Measurements from ENCODE around the gene PRUNE2. TPM values are rescaled to one million over a fixed set of nuclear protein-coding genes. Genes with fewer than 3 reads are reported as not detected.
"Not testable (repeated sequence)": the region's sequence is repeated elsewhere in the genome, so short reads cannot be mapped to it uniquely, and the experiment has no call there.

The PRUNE2 gene
- total and polyA plus RNA-seq, 9 donors: 9.1 to 16.4 (median 11.9) TPM

DNA sequence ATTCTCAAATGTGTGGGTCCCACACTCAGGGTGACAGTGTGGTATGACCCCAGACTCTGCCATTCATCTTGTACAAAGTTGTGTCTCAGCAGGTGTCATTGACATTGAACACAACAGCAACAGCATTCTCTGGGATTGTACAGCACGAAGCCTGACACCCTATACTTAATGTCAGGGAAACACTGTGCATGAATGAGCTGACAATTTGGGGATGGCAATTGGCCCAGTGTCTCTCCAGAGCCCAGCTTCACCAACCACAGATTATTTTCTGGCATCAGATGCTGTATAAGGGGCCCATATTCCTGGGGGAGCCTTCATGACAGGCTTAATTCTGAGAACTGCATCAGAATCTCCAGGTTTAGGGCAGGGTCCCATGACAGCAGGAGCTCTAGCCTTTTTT is 303.7 kb downstream of the PRUNE2 start:
- Histone ChIP-seq H3K9me3 (replicated peaks; ENCODE audit: control insufficient read depth, low read depth, low read length) (peaks cover 2% of the 10 kb centered on the region), H3K36me3 (ENCODE audit: control insufficient read depth, insufficient read depth, low read length) (no peaks in the 10 kb centered on the region), H3K27ac (ENCODE audit: low read length) (no peak overlapping the region), H3K4me3 (ENCODE audit: low read length) (no peak overlapping the region), H3K4me1 (ENCODE audit: control insufficient read depth, insufficient read depth, low read length) (no peaks in the 10 kb centered on the region), H3K27me3 (ENCODE audit: control insufficient read depth, insufficient read depth, low read length) (no peaks in the 10 kb centered on the region)
- DNase-seq: no peak
- WGBS (ENCODE audit: insufficient coverage): no CpG with 5 or more reads among the region's 1 CpG

DNA sequence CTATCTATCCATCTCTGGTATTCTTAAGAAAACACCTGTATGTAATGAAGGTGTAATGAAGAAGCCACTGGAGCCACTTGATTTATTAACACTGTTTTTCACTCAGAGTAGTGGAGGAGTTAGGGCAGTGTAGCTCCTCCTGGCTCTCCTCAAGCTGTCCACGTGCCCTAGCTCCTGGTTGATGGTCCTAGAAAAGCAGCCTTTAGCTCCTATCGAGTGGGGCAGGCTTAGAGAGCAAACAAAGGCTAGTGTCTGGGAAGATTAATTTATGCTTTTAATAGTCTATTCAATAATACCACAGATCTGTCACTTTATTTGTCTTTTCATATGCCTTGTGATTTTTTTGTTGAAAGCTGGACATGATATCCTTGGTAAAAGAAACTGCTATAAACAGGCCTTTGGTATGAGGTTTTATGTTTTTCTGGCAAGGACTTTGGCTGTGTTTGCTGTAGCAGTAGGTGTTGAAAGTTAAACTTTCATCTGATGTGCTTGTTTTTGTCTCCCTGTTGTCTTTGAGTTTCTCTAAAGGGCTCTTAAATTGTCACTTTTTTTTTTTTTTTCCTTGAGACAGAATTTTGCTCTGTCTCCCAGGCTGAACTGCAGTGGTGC is 305.8 kb downstream of the PRUNE2 start:
- no peaks in the 10 kb centered on the region for H3K27me3 ChIP-seq (ENCODE audit: control insufficient read depth, insufficient read depth, low read length)
- no peaks in the 10 kb centered on the region for H3K36me3 ChIP-seq (ENCODE audit: control insufficient read depth, insufficient read depth, low read length)
- peaks cover 2% of the 10 kb centered on the region for H3K9me3 ChIP-seq (replicated peaks; ENCODE audit: control insufficient read depth, low read depth, low read length)
- no peaks in the 10 kb centered on the region for H3K4me1 ChIP-seq (ENCODE audit: control insufficient read depth, insufficient read depth, low read length)
- DNase-seq: no peak
- no peak overlapping the region for H3K4me3 ChIP-seq (ENCODE audit: low read length)
- H3K27ac ChIP-seq (ENCODE audit: low read length): no peak overlapping the region
- WGBS (ENCODE audit: insufficient coverage): 40% methylated on average over 1 of the region's 2 CpGs

DNA sequence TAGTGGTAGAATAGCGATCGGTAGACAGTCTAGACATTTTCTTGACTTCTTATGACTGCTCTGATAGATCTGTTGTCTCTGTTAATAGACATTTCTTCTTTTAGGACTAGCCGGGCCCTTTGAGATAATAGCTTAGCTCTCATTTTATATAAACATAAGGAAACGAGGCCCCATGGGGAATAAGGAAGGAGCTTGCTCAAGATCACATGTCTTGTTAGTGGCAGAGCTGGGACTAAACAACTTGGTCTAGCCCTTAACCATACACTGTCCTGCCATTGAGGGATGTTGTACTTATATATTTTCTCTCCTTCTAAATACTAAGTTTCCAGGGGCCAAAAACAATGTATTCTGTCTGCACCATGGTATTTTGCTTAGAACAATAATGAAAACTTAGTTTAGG is 306.9 kb downstream of the PRUNE2 start:
- H3K4me3 ChIP-seq (ENCODE audit: low read length): no peak overlapping the region
- peaks cover 2% of the 10 kb centered on the region for H3K9me3 ChIP-seq (replicated peaks; ENCODE audit: control insufficient read depth, low read depth, low read length)
- H3K27me3 ChIP-seq (ENCODE audit: control insufficient read depth, insufficient read depth, low read length): no peaks in the 10 kb centered on the region
- no peaks in the 10 kb centered on the region for H3K36me3 ChIP-seq (ENCODE audit: control insufficient read depth, insufficient read depth, low read length)
- DNase-seq: peak; percentile 22
- no CpG with 5 or more reads among the region's 4 CpGs for WGBS (ENCODE audit: insufficient coverage)
- no peaks in the 10 kb centered on the region for H3K4me1 ChIP-seq (ENCODE audit: control insufficient read depth, insufficient read depth, low read length)
- H3K27ac ChIP-seq (ENCODE audit: low read length): no peak overlapping the region

DNA sequence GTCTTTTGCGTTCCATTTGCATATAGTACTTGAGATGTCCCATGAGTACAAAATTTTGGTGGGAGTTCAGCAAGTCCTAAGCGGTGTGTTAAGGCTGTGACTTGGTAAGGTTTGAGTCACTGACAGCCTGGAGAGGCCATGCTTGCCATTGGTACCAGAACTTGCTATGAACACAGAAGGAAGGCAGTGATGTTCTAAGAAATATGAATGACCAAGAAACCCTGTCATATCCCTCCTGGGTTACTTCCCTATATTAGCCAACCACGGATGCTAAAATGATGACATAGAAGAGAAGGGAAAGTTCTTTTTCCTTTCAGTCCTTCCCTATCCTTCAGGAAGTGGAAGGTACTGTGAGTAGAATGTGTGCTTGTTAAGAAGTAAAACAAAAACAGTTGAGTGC is 310.3 kb downstream of the PRUNE2 start:
- DNase-seq: peak; percentile 51
- WGBS (ENCODE audit: insufficient coverage): 55% methylated on average over 2 of the region's 3 CpGs
- no peak overlapping the region for H3K27ac ChIP-seq (ENCODE audit: low read length)

DNA sequence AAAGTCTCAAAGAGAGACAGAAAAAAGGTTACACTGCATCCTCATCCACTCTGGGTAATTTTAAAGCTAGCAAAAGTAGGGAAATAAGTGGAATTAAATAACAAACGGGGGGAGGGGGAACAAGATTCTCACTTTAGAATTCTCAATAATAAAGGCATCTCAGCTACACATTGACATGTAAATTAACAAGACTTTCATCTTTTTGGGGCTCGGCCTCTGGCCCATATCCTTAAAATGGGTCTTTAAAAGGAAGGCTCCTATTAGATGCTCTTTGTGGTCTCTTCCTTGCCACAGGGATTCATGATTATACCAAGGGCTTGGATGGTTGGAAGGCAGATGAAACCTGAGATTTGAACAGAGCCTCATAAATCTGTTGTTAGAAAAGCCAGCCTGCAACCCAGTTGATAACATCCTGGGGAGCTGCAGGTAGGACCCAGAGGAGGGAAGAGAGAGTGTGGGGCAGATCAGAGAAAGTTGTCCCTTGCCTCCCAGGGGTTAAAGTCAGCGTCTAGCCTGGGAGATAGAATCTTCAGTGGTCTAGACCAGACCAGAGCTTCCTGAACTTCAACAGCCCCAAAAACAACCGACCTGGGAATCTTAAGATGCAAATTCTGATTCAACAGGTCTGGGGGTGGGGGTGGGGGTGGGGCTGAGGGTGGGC is 311.0 kb downstream of the PRUNE2 start:
- no peaks in the 10 kb centered on the region for H3K36me3 ChIP-seq (ENCODE audit: control insufficient read depth, insufficient read depth, low read length)
- no peak overlapping the region for H3K27ac ChIP-seq (ENCODE audit: low read length)
- H3K27me3 ChIP-seq (ENCODE audit: control insufficient read depth, insufficient read depth, low read length): no peaks in the 10 kb centered on the region
- DNase-seq: no peak
- H3K4me1 ChIP-seq (ENCODE audit: control insufficient read depth, insufficient read depth, low read length): peaks cover 10% of the 10 kb centered on the region
- H3K4me3 ChIP-seq (ENCODE audit: low read length): no peak overlapping the region
- no CpG with 5 or more reads among the region's 4 CpGs for WGBS (ENCODE audit: insufficient coverage)
- H3K9me3 ChIP-seq (replicated peaks; ENCODE audit: control insufficient read depth, low read depth, low read length): no peaks in the 10 kb centered on the region

More for the DNA sequence above, 310.3 kb downstream of the PRUNE2 start:
- Histone ChIP-seq H3K36me3 (ENCODE audit: control insufficient read depth, insufficient read depth, low read length) (no peaks in the 10 kb centered on the region), H3K4me1 (ENCODE audit: control insufficient read depth, insufficient read depth, low read length) (peaks cover 10% of the 10 kb centered on the region), H3K27me3 (ENCODE audit: control insufficient read depth, insufficient read depth, low read length) (no peaks in the 10 kb centered on the region), H3K9me3 (replicated peaks; ENCODE audit: control insufficient read depth, low read depth, low read length) (no peaks in the 10 kb centered on the region), H3K4me3 (ENCODE audit: low read length) (no peak overlapping the region)

DNA sequence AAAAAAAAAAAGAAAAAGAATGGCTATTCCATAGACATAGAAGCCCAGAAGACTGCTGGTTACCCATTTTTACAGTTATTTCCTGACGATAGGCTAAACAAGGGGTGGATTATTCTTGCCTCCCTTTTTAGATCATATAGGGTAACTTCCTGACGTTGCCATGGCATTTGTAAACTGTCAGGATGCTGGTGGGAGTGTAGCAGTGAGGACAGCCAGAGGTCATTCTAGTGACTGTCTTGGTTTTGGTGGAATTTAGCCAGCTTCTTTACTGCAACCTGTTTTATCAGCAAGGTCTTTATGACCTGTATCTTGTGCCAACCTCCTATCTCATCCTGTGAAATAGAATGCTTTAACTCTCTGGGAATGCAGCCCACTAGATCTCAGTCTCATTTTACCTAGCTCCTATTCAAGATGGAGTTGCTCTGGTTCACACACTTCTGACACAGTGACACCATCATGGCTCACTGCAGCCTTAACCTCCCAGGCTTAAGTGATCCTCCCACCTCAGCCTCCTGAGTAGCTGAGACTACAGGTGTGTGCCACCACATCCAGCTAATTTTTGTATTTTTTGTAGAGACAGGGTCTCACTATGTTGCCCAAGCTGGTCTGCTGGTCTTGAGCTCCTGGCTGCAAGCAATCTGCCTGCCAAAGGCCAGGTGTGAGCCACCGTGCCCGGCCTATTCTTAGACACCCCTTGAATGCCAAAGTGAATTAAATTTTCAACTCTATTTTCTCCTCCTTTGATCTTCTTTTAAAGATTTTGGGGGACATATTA is 311.8 kb downstream of the PRUNE2 start:
- not testable (repeated sequence) for H3K4me3 ChIP-seq (ENCODE audit: low read length); H3K27me3 ChIP-seq (ENCODE audit: control insufficient read depth, insufficient read depth, low read length); H3K9me3 ChIP-seq (replicated peaks; ENCODE audit: control insufficient read depth, low read depth, low read length); H3K36me3 ChIP-seq (ENCODE audit: control insufficient read depth, insufficient read depth, low read length); H3K27ac ChIP-seq (ENCODE audit: low read length)
- peaks cover 10% of the 10 kb centered on the region for H3K4me1 ChIP-seq (ENCODE audit: control insufficient read depth, insufficient read depth, low read length)
- DNase-seq: peak; percentile 11
- WGBS (ENCODE audit: insufficient coverage): 20% methylated on average over 1 of the region's 4 CpGs

DNA sequence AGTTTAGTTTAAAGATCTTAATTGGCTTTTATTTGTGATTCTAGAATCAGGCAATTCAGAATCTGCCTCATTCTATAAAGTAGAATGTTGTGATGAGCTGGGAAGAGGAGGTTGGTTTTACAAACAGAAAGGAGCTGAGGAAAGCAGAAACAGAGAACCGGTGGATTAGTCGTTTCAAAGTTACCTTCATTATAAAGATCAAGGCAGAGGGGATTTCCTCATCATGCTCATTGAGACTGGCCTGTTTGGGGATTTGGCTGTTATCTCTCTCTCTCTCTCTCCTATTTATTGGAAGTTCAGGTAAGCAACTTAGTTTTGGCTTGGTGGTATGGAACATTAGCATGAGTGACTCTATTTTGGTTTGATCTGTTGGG is 313.0 kb downstream of the PRUNE2 start:
- DNase-seq: no peak
- no CpG with 5 or more reads among the region's 2 CpGs for WGBS (ENCODE audit: insufficient coverage)
- H3K27ac ChIP-seq (ENCODE audit: low read length): no peak overlapping the region
- H3K27me3 ChIP-seq (ENCODE audit: control insufficient read depth, insufficient read depth, low read length): no peaks in the 10 kb centered on the region
- H3K36me3 ChIP-seq (ENCODE audit: control insufficient read depth, insufficient read depth, low read length): no peaks in the 10 kb centered on the region
- H3K9me3 ChIP-seq (replicated peaks; ENCODE audit: control insufficient read depth, low read depth, low read length): no peaks in the 10 kb centered on the region
- no peak overlapping the region for H3K4me3 ChIP-seq (ENCODE audit: low read length)
- peaks cover 10% of the 10 kb centered on the region for H3K4me1 ChIP-seq (ENCODE audit: control insufficient read depth, insufficient read depth, low read length)

DNA sequence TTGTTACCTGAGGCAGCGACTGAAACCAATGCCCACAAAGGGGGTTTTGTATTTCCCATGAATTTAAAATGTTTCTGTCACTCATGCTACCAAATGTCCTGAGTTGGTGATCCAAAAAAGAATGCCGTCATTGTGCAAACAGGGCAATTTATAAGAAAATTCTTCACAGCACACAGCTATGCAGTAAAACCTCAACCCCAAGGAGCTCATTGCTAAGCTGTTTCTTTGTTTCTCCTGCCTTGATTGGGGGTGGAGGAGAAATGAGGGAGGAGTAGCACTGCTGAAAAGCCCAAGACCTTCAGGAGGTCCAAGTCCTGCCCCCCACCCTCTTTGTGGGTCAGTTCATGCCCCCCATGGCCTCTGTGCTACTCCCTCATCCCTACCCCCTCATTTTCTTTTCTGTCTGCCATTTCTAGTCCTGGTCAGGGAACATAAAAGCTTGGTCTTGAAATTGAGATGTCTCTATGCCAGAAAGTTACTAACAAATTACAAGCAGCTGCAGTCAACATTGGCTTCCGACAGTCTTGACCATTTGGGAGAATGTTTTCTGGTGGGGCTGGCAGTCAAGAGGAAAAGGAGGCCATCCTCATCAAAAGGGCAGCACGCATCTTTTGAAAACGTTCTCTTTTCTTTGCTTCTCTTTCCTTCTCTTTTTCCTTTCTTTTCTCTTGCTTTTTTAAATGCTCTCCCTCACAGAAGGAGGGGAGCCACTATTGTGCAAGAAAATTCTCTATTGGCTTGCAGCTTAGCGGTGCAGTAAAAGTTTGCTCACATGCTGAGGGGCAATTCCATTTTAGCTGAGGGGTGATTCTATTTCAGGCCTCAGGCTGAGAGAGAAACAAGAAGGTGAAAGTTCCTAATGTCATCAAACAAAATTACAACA is 313.6 kb downstream of the PRUNE2 start:
- no peak overlapping the region for H3K27ac ChIP-seq (ENCODE audit: low read length)
- no peak overlapping the region for H3K4me3 ChIP-seq (ENCODE audit: low read length)
- peak; percentile 65 for DNase-seq
- H3K4me1 ChIP-seq (ENCODE audit: control insufficient read depth, insufficient read depth, low read length): peaks cover 10% of the 10 kb centered on the region
- no peaks in the 10 kb centered on the region for H3K27me3 ChIP-seq (ENCODE audit: control insufficient read depth, insufficient read depth, low read length)
- 43% methylated on average over 2 of the region's 6 CpGs for WGBS (ENCODE audit: insufficient coverage)
- H3K9me3 ChIP-seq (replicated peaks; ENCODE audit: control insufficient read depth, low read depth, low read length): no peaks in the 10 kb centered on the region
- H3K36me3 ChIP-seq (ENCODE audit: control insufficient read depth, insufficient read depth, low read length): no peaks in the 10 kb centered on the region

GRCh38 chr9:76591256-76591950 is 314.5 kb downstream of the PRUNE2 start:
- H3K27ac ChIP-seq (ENCODE audit: low read length): no peak overlapping the region

More at GRCh38 chr9:76591256-76591950, 314.5 kb downstream of the PRUNE2 start:
- 67% methylated on average over 3 of the region's 4 CpGs for WGBS (ENCODE audit: insufficient coverage)
- H3K27me3 ChIP-seq (ENCODE audit: control insufficient read depth, insufficient read depth, low read length): no peaks in the 10 kb centered on the region
- H3K4me1 ChIP-seq (ENCODE audit: control insufficient read depth, insufficient read depth, low read length): peaks cover 10% of the 10 kb centered on the region
- no peaks in the 10 kb centered on the region for H3K9me3 ChIP-seq (replicated peaks; ENCODE audit: control insufficient read depth, low read depth, low read length)
- H3K36me3 ChIP-seq (ENCODE audit: control insufficient read depth, insufficient read depth, low read length): no peaks in the 10 kb centered on the region
- H3K4me3 ChIP-seq (ENCODE audit: low read length): no peak overlapping the region
- DNase-seq: no peak

All from muscle of leg (tissue), 11 donors.